Measurements from ENCODE around the gene RMI2. TPM values are rescaled to one million over a fixed set of nuclear protein-coding genes. Genes with fewer than 3 reads are reported as not detected.

RMI2 gene
- total and polyA plus RNA-seq, 9 of the 15 experiments (the other 6 are each of a cell fraction or from before 2014, with no cell fraction given): 8.0 to 43.4 (median 32.5) TPM

- BruUV-seq (replicated peaks): no TSS peak
- TF ChIP-seq POLR2A (conservative IDR thresholded peaks at IDR 0.05) (no peak), CCAR2 (IDR thresholded peaks at IDR 0.05; ENCODE audit: low read depth, low read length) (no peak), KDM1A (IDR thresholded peaks at IDR 0.05) (peak in 1 of 2 experiments; percentile 49; a peak in 2 of 4 replicates), ZNF398 (CRISPR knock-in tag; IDR thresholded peaks at IDR 0.05) (no peak), LEF1 (IDR thresholded peaks at IDR 0.05) (no peak), RCOR1 (IDR thresholded peaks at IDR 0.05; ENCODE audit: borderline replicate concordance in 1 of 2, low read depth in 2 of 2, low read length in 2 of 2) (0 out of 4 replicates have a peak, but pooled peaks of 1 of the 2 experiments have one; percentile 18), ADNP (tag; IDR thresholded peaks at IDR 0.05) (0 out of 2 replicates have a peak, but pooled peaks have one; percentile 27), MCM7 (IDR thresholded peaks at IDR 0.05) (no peak), ZNF512 (tag; IDR thresholded peaks at IDR 0.05) (no peak), BRCA1 (IDR thresholded peaks at IDR 0.05) (no peak), BRCA1 (CRISPR knock-in tag; IDR thresholded peaks at IDR 0.05) (no peak), ZNF589 (CRISPR knock-in tag; IDR thresholded peaks at IDR 0.05; ENCODE audit: low read depth) (no peak), ZNF165 (CRISPR knock-in tag; IDR thresholded peaks at IDR 0.05; ENCODE audit: borderline replicate concordance) (no peak), SETDB1 (IDR thresholded peaks at IDR 0.05; ENCODE audit: low read length) (no peak), NCOA1 (IDR thresholded peaks at IDR 0.05; ENCODE audit: low read depth) (no peak), SMARCA5 (IDR thresholded peaks at IDR 0.05) (peak; percentile 84; the same call in 1 of the 2 replicates), ATF1 (CRISPR knock-in tag; IDR thresholded peaks at IDR 0.05) (no peak), ATF1 (tag; IDR thresholded peaks at IDR 0.05) (no peak), SMARCB1 (IDR thresholded peaks at IDR 0.05; ENCODE audit: insufficient read length, low read depth) (no peak), BCOR (IDR thresholded peaks at IDR 0.05) (peak; percentile 70), THRA (IDR thresholded peaks at IDR 0.05) (no peak), RBM25 (IDR thresholded peaks at IDR 0.05; ENCODE audit: low read depth, low read length, severe bottlenecking) (peak; percentile 28), ETV5 (CRISPR knock-in tag; IDR thresholded peaks at IDR 0.05; ENCODE audit: low read depth) (no peak), ZNF253 (CRISPR knock-in tag; conservative IDR thresholded peaks at IDR 0.05) (no peak)
These were observed 26.4 kb upstream of the RMI2 start for GRCh38 chr16:11318817-11319216.

More at GRCh38 chr16:11318817-11319216, 26.4 kb upstream of the RMI2 start:
- POLR2A ChIA-PET: interaction anchor here (1.1 kb wide), 1 partner anchor 21 kb away, joined by 3 read pairs; no protein-coding TSS in a partner anchor
- no peak overlapping the region for H3K4me3 ChIP-seq
- no peak for FAIRE-seq
- no peak overlapping the region for H2AFZ ChIP-seq (ENCODE audit: low read depth, low read length)
- WGBS (ENCODE audit: insufficient coverage, low coverage, missing lambda C conversion rate): 53% methylated on average over 8 of the region's 8 CpGs
- in situ Hi-C loops (cut with MboI) (no loop called here), intact Hi-C loops (cut with micrococcal nuclease) (no loop called here)
- no peaks in the 10 kb centered on the region for H3K79me2 ChIP-seq (ENCODE audit: control insufficient read depth, insufficient read depth, low read length)
- no peaks in the 10 kb centered on the region for H3K27me3 ChIP-seq (ENCODE audit: control insufficient read depth in 2 of 2, insufficient read depth in 2 of 2, low read length in 2 of 2)
- ATAC-seq: no peak
- H4K20me1 ChIP-seq (replicated peaks; ENCODE audit: control insufficient read depth, insufficient read depth, low read length): no peaks in the 10 kb centered on the region
- no peak overlapping the region for H3K27ac ChIP-seq (ENCODE audit: extremely low read depth, low read depth, low read length)
- DNase-seq (ENCODE audit: extremely low read depth in 1 of 4, low spot score in 3 of 4): no peak
- CTCF ChIA-PET (ENCODE audit: low intra/inter-chr PET ratio): no interaction called here
- peaks cover 0 to 9% of the 10 kb centered on the region in 2 experiments; a peak in 2 of 5 replicates for H3K4me1 ChIP-seq (replicated peaks in 1 of 2; ENCODE audit: control insufficient read depth in 2 of 2, insufficient read depth in 2 of 2, low read length in 2 of 2)
- H3K9ac ChIP-seq (ENCODE audit: insufficient read depth in 1 of 2, low read depth in 2 of 2, low read length in 2 of 2): no peak overlapping the region
- peaks cover 2% of the 10 kb centered on the region; the same call in 1 of the 2 replicates for H3K9me3 ChIP-seq (replicated peaks; ENCODE audit: control insufficient read depth, insufficient read depth, low read depth, low read length)
- H3K4me2 ChIP-seq (ENCODE audit: insufficient read depth, low read length): no peak overlapping the region
- H3K9me1 ChIP-seq (ENCODE audit: control insufficient read depth, insufficient read depth, low read length): no peaks in the 10 kb centered on the region
- H3K36me3 ChIP-seq (ENCODE audit: control insufficient read depth, insufficient read depth, low read length): no peaks in the 10 kb centered on the region
